OCI-LY7 (cell line): ENCODE measurements around the gene GATAD2A. TPM values are rescaled to one million over a fixed set of nuclear protein-coding genes. Genes with fewer than 3 reads are reported as not detected.

Experiments used
- BruUV-seq: library from RNA; stranded (reverse); fragments of 400-500 nt; replicated peaks from 2 replicates; lab custom pipeline; 2021; lab: Mats Ljungman, UMichigan
- CTCF ChIA-PET: fragments of 300-600 bp; sonication (Branson Sonifier 250); formaldehyde crosslinking; loops from one replicate; lab custom pipeline; 2022; ENCODE audit warnings: antibody characterized with exemption; ENCODE audit not compliant: unreplicated experiment; lab: Charles Lee
- POLR2A ChIA-PET: fragments of 300-600 bp; sonication (Branson Sonifier 250); formaldehyde crosslinking; loops from one replicate; lab custom pipeline; 2022; ENCODE audit warnings: antibody characterized with exemption; lab: Charles Lee
- DNase-seq: peaks from one replicate; pipeline ENCODE4 v3.0.0-alpha.2; 2015; ENCODE audit warnings: low spot score
- H2AFZ ChIP-seq: fragments of 200-600 bp; sonication (generic), shearing (Covaris generic); 2 replicates; pipeline ENCODE4 v1.6.1; 2014; ENCODE audit warnings: mild to moderate bottlenecking, antibody characterized with exemption, low read length, moderate library complexity
- H3K27ac ChIP-seq: fragments of 200-600 bp; sonication (generic); 2 replicates; pipeline ENCODE4 v1.5.1; 2014; ENCODE audit warnings: mixed run types, low read depth, mild to moderate bottlenecking, moderate library complexity, low read length, inconsistent platforms; ENCODE audit not compliant: poor library complexity, severe bottlenecking
- H3K36me3 ChIP-seq: fragments of 200-600 bp; sonication (generic); 2 replicates; pipeline ENCODE4 v1.6.1; 2014; ENCODE audit warnings: mild to moderate bottlenecking, antibody characterized with exemption, low read length, moderate library complexity, mixed read lengths; ENCODE audit not compliant: insufficient read depth
- H3K4me1 ChIP-seq: fragments of 200-600 bp; sonication (generic); 2 replicates; pipeline ENCODE4 v1.5.1; 2014; ENCODE audit warnings: mild to moderate bottlenecking, low read length; ENCODE audit not compliant: insufficient read depth, poor library complexity, severe bottlenecking
- H3K4me2 ChIP-seq: fragments of 200-600 bp; sonication (generic); 2 replicates; pipeline ENCODE4 v1.6.1; 2014; ENCODE audit warnings: mild to moderate bottlenecking, low read length
- H3K4me3 ChIP-seq: fragments of 200-600 bp; sonication (generic); 2 replicates; pipeline ENCODE4 v1.5.1; 2014; ENCODE audit warnings: mild to moderate bottlenecking, low read depth, low read length; ENCODE audit not compliant: poor library complexity, severe bottlenecking
- H3K79me2 ChIP-seq: fragments of 200-600 bp; sonication (generic); 2 replicates; pipeline ENCODE4 v1.6.1; 2016; ENCODE audit warnings: low read depth, mild to moderate bottlenecking, low read length, moderate library complexity, mixed read lengths; ENCODE audit not compliant: insufficient read depth
- H3K9me2 ChIP-seq: fragments of 200-600 bp; sonication (generic); 2 replicates; pipeline ENCODE4 v1.6.1; 2016; ENCODE audit warnings: mild to moderate bottlenecking, low read length, mixed read lengths; ENCODE audit not compliant: insufficient read depth
- H3K9me3 ChIP-seq: fragments of 200-600 bp; sonication (generic); 2 replicates; pipeline ENCODE4 v1.6.1; 2014; ENCODE audit warnings: mild to moderate bottlenecking, mixed run types, low read length, mixed read lengths
- H4K20me1 ChIP-seq: fragments of 200-600 bp; sonication (generic); 2 replicates; pipeline ENCODE4 v1.6.1; 2014; ENCODE audit warnings: mild to moderate bottlenecking, antibody characterized with exemption, low read length, moderate library complexity, mixed read lengths; ENCODE audit not compliant: insufficient read depth
- CTCF ChIP-seq: fragments of 200-600 bp; sonication (generic); conservative IDR thresholded peaks from 2 replicates; pipeline ENCODE4 v1.5.1; 2014; ENCODE audit warnings: mild to moderate bottlenecking, antibody characterized with exemption, low read length, moderate library complexity, mixed read lengths
- EZH2phosphoT487 ChIP-seq: fragments of 200-600 bp; sonication (generic); IDR thresholded peaks from 2 replicates; pipeline ENCODE4 v1.6.1; 2018; ENCODE audit warnings: low read depth, borderline replicate concordance, mild to moderate bottlenecking, mixed run types, antibody characterized with exemption, low read length, moderate library complexity, mixed read lengths
- intact Hi-C: fragments of 100-400 bp; cut with micrococcal nuclease; formaldehyde crosslinking; loops from one replicate; pipeline ENCODE4 v1.10.0; 2022; ENCODE audit not compliant: unreplicated experiment
- total RNA-seq, 2 experiments: library from RNA; depleted of rRNA in 1 of 2; stranded (reverse); fragments of >200 nt in 1 of 2; shearing (Covaris generic) in 1 of 2; gene quantifications; 2 replicates each; pipeline ENCODE4 v1.2.3, GENCODE V29; 2014 to 2022

GATAD2A gene
- total RNA-seq, 2 experiments from 2014 or later, result 62.8 to 156 TPM

- TF ChIP-seq CTCF (peak; percentile 57), EZH2phosphoT487 (no peak)
- H3K4me2 ChIP-seq, result peak overlapping the region; percentile 100
- peak overlapping the region; percentile 65 for H3K4me3 ChIP-seq
- H3K27ac ChIP-seq, result peak overlapping the region; percentile 74
- no peaks in the 10 kb centered on the region for H3K9me3 ChIP-seq
- ChIA-PET CTCF (no interaction called here), POLR2A (interaction anchor here (1.2 to 2.0 kb wide), 2 partner anchors 8 to 12 kb away, joined by 4 to 7 read pairs; partner anchors contain the start of genes NDUFA13 and TSSK6)
- no peaks in the 10 kb centered on the region for H4K20me1 ChIP-seq
- H3K79me2 ChIP-seq, result peaks cover 68% of the 10 kb centered on the region
- DNase-seq, result peak; percentile 84
- BruUV-seq, result no TSS peak
- H2AFZ ChIP-seq, result no peak overlapping the region
- peaks cover 62% of the 10 kb centered on the region for H3K36me3 ChIP-seq
- peaks cover 67% of the 10 kb centered on the region for H3K4me1 ChIP-seq
- no peaks in the 10 kb centered on the region for H3K9me2 ChIP-seq
- intact Hi-C loops, result loop anchor here (1.0 kb wide), 1 partner anchor 8 kb away; the partner anchor contains the start of gene NDUFA13
Observed at GRCh38 chr19:19524053-19524452, 118.6 kb downstream of the GATAD2A start.

GRCh38 chr19:19525611-19526380 lies 120.3 kb downstream of the GATAD2A start:
- no peaks in the 10 kb centered on the region for H3K9me2 ChIP-seq
- no peak overlapping the region for H2AFZ ChIP-seq
- intact Hi-C loops, result no loop called here
- POLR2A ChIA-PET, result interaction anchor here (0.7 to 2.0 kb wide), 2 partner anchors 10 to 580 kb away, joined by 3 to 7 read pairs; partner anchors contain the start of genes NDUFA13 and TSSK6
- peaks cover 50% of the 10 kb centered on the region for H3K79me2 ChIP-seq
- peak overlapping the region; percentile 100 for H3K4me2 ChIP-seq
- CTCF ChIA-PET, result no interaction called here
- TF ChIP-seq CTCF (peak; percentile 50), EZH2phosphoT487 (no peak)
- DNase-seq, result peak; percentile 45
- H4K20me1 ChIP-seq, result no peaks in the 10 kb centered on the region
- H3K4me3 ChIP-seq, result peak overlapping the region; percentile 65
- peaks cover 53% of the 10 kb centered on the region for H3K36me3 ChIP-seq
- H3K9me3 ChIP-seq, result no peaks in the 10 kb centered on the region
- H3K4me1 ChIP-seq, result peaks cover 59% of the 10 kb centered on the region
- peak overlapping the region; percentile 74 for H3K27ac ChIP-seq
- BruUV-seq, result no TSS peak
